Panc1 (cell line): ENCODE measurements around the gene NUDT19. TPM values are rescaled to one million over a fixed set of nuclear protein-coding genes. Genes with fewer than 3 reads are reported as not detected.
"Not testable (repeated sequence)": the region's sequence is repeated elsewhere in the genome, so short reads cannot be mapped to it uniquely, and the experiment has no call there.

Source experiments
- ATAC-seq: fragments of 200-7000 bp; cut with Tn5 transposase; 2 replicates; pipeline ENCODE4 v1.9.1; 2020; ENCODE audit warnings: mild to moderate bottlenecking, moderate library complexity
- BruUV-seq: library from RNA; stranded (reverse); fragments of 400-500 nt; replicated peaks from 2 replicates; lab custom pipeline; 2021; lab: Mats Ljungman, UMichigan
- CTCF ChIA-PET: fragments of 300-600 bp; sonication (Branson Sonifier 250); formaldehyde crosslinking; loops from one replicate; lab custom pipeline; 2022; ENCODE audit warnings: antibody characterized with exemption; lab: Charles Lee
- POLR2A ChIA-PET: fragments of 300-600 bp; sonication (Branson Sonifier 250); formaldehyde crosslinking; loops from one replicate; lab custom pipeline; 2022; ENCODE audit warnings: antibody characterized with exemption; lab: Charles Lee
- DNase-seq: peaks from one replicate; pipeline ENCODE4 v3.0.0-alpha.2; 2010; ENCODE audit warnings: low read depth, low spot score
- H3K27ac ChIP-seq: 2 replicates; pipeline ENCODE4 v1.5.1; 2011; ENCODE audit warnings: mild to moderate bottlenecking, low read length, inconsistent platforms
- H3K27me3 ChIP-seq: fragments of 200-500 bp; sonication (Bioruptor generic); 2 replicates; pipeline ENCODE4 v1.6.0; 2014; ENCODE audit warnings: low read length, inconsistent platforms; ENCODE audit not compliant: control insufficient read depth, insufficient read depth
- H3K36me3 ChIP-seq: fragments of 200-500 bp; sonication (Bioruptor generic); 2 replicates; pipeline ENCODE4 v1.5.1; 2014; ENCODE audit warnings: inconsistent platforms, mild to moderate bottlenecking, low read length, moderate library complexity; ENCODE audit not compliant: control insufficient read depth, insufficient read depth
- H3K4me1 ChIP-seq: 2 replicates; pipeline ENCODE4 v1.5.1; 2011; ENCODE audit warnings: inconsistent platforms, mild to moderate bottlenecking, low read length, moderate library complexity; ENCODE audit not compliant: control insufficient read depth, insufficient read depth
- H3K4me3 ChIP-seq, 2 experiments: 2 replicates each; pipeline ENCODE4 v1.5.1; 2011 to 2012; ENCODE audit warnings: low read depth in 2 of 2, low read length in 2 of 2, mild to moderate bottlenecking in 2 of 2, inconsistent platforms in 1 of 2, moderate library complexity in 1 of 2
- H3K9me3 ChIP-seq: fragments of 200-500 bp; sonication (Bioruptor generic); 2 replicates; pipeline ENCODE4 v1.5.1; 2014; ENCODE audit warnings: low read depth, mild to moderate bottlenecking, inconsistent platforms, low read length, moderate library complexity; ENCODE audit not compliant: control insufficient read depth, insufficient read depth
- POLR2AphosphoS5 ChIP-seq: IDR thresholded peaks from 2 replicates; pipeline ENCODE4 v1.6.1; 2012; ENCODE audit warnings: mild to moderate bottlenecking, low read depth, low read length, moderate library complexity
- SIN3A ChIP-seq: IDR thresholded peaks from 2 replicates; pipeline ENCODE4 v1.6.1; 2012; ENCODE audit warnings: low read depth, mild to moderate bottlenecking, low read length, moderate library complexity, borderline replicate concordance; ENCODE audit not compliant: insufficient read depth
- TCF7L2 ChIP-seq: IDR thresholded peaks from 2 replicates; pipeline ENCODE4 v1.6.1; 2011; ENCODE audit warnings: mild to moderate bottlenecking, low read depth, low read length, inconsistent platforms
- in situ Hi-C: cut with HindIII; loops from 2 replicates; pipeline ENCODE4 v1.10.0; 2016; ENCODE audit warnings: low sequenced_read_pairs, low pct_unique_long_range_greater_than_20kb
- intact Hi-C: fragments of 100-400 bp; cut with micrococcal nuclease; formaldehyde crosslinking; loops from one replicate; pipeline ENCODE4 v1.10.0; 2022; ENCODE audit not compliant: unreplicated experiment
- total RNA-seq: library from RNA; stranded (reverse); gene quantifications from one replicate; pipeline ENCODE4 v1.2.1, GENCODE V29; 2021; ENCODE audit not compliant: unreplicated experiment
- TF ChIP-seq, protein P1 (sequence below), 2 experiments: IDR thresholded peaks; 2 replicates each; pipeline ENCODE4 v1.6.1; 2011 to 2012; ENCODE audit warnings: low read depth in 2 of 2, control low read depth in 1 of 2, low read length in 1 of 2, mild to moderate bottlenecking in 1 of 2, moderate library complexity in 1 of 2; ENCODE audit not compliant: insufficient read depth in 1 of 2
- TF ChIP-seq, protein P2 (sequence below): fragments of 450-650 bp; IDR thresholded peaks from 2 replicates; pipeline ENCODE4 v1.5.1; 2017; ENCODE audit warnings: mild to moderate bottlenecking

The NUDT19 gene
- total RNA-seq, 1 experiment from 2014 or later = 41.4 TPM

DNA sequence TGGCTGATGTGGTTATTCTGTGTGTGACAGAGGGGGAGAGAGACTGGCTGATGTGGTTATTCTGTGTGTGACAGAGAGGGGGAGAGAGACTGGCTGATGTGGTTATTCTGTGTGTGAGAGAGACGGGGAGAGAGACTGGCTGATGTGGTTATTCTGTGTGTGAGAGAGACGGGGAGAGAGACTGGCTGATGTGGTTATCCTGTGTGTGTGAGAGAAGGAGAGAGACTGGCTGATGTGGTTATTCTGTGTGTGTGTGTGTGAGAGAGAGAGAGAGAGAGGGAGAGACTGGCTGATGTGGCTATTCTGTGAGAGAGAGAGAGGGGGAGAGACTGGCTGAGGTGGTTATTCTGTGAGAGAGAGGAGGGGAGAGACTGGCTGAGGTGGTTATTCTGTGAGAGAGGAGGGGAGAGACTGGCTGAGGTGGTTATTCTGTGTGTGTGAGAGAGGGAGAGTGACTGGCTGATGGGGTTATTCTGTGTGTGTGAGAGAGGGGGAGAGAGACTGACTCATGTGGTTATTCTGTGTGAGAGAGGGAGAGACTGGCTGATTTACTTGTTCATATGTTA, 55.1 kb downstream of the NUDT19 start:
- in situ Hi-C loops, POLR2A ChIA-PET, H3K27ac ChIP-seq, H3K9me3 ChIP-seq, H3K27me3 ChIP-seq, CTCF ChIA-PET, intact Hi-C loops, ATAC-seq, H3K36me3 ChIP-seq, H3K4me3 ChIP-seq, DNase-seq, BruUV-seq, H3K4me1 ChIP-seq: not testable (repeated sequence)

DNA sequence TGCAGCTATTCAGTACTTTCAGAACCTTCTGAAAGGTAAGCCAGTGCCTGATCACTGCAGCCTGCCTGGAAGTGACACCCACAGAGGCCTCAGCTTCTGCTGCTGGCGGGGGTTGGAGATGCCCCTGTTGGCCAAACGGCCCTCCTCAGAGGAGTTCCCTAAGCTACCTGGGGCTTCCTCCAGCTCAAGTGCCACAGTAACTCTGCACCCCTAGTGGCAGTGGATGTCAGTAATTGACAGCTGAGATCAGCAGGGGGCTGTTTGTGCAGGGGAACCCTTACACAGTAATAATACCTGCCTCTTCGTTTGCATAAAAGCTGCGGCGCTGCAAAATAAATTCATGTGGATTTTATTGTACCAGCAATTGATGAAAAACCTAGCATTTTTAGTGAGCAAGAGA, 56.9 kb downstream of the NUDT19 start:
- no peak for DNase-seq
- CTCF ChIA-PET = no interaction called here

DNA sequence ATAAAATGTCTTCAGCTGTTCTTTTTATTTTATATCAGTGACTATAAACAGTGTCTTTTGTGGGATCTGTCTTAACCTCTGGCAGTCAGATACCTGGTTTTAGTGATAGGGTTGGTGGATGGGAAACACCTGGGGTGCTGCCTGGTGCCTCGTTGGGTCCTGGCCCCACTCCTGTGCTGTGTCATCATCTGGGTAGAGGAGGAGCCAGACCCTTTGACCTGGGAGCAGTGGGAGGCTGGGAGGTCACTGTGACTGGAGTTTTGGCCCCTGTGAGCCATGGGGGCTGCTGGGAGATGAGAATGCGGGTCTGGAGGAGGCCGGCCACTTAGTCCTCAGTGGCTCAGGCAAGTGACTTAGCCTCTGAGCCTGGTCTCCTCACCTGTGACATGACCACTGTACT, 57.3 kb downstream of the NUDT19 start:
- ATAC-seq = no peak
- CTCF ChIA-PET = no interaction called here

More for the DNA sequence above, 56.9 kb downstream of the NUDT19 start:
- peak; percentile 75 for ATAC-seq
- no peaks in the 10 kb centered on the region for H3K9me3 ChIP-seq
- H3K27ac ChIP-seq = no peak overlapping the region
- BruUV-seq = no TSS peak
- no peak overlapping the region for H3K4me3 ChIP-seq
- intact Hi-C loops = no loop called here
- in situ Hi-C loops = no loop called here
- TF ChIP-seq POLR2AphosphoS5 (no peak), SIN3A (no peak), TCF7L2 (no peak)
- TF ChIP-seq, protein P1, sequence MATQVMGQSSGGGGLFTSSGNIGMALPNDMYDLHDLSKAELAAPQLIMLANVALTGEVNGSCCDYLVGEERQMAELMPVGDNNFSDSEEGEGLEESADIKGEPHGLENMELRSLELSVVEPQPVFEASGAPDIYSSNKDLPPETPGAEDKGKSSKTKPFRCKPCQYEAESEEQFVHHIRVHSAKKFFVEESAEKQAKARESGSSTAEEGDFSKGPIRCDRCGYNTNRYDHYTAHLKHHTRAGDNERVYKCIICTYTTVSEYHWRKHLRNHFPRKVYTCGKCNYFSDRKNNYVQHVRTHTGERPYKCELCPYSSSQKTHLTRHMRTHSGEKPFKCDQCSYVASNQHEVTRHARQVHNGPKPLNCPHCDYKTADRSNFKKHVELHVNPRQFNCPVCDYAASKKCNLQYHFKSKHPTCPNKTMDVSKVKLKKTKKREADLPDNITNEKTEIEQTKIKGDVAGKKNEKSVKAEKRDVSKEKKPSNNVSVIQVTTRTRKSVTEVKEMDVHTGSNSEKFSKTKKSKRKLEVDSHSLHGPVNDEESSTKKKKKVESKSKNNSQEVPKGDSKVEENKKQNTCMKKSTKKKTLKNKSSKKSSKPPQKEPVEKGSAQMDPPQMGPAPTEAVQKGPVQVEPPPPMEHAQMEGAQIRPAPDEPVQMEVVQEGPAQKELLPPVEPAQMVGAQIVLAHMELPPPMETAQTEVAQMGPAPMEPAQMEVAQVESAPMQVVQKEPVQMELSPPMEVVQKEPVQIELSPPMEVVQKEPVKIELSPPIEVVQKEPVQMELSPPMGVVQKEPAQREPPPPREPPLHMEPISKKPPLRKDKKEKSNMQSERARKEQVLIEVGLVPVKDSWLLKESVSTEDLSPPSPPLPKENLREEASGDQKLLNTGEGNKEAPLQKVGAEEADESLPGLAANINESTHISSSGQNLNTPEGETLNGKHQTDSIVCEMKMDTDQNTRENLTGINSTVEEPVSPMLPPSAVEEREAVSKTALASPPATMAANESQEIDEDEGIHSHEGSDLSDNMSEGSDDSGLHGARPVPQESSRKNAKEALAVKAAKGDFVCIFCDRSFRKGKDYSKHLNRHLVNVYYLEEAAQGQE (IDR thresholded peaks at IDR 0.05; ENCODE audit: insufficient read depth in 1 of 2, low read depth in 2 of 2, low read length in 1 of 2) = no peak
- TF ChIP-seq, protein P2, sequence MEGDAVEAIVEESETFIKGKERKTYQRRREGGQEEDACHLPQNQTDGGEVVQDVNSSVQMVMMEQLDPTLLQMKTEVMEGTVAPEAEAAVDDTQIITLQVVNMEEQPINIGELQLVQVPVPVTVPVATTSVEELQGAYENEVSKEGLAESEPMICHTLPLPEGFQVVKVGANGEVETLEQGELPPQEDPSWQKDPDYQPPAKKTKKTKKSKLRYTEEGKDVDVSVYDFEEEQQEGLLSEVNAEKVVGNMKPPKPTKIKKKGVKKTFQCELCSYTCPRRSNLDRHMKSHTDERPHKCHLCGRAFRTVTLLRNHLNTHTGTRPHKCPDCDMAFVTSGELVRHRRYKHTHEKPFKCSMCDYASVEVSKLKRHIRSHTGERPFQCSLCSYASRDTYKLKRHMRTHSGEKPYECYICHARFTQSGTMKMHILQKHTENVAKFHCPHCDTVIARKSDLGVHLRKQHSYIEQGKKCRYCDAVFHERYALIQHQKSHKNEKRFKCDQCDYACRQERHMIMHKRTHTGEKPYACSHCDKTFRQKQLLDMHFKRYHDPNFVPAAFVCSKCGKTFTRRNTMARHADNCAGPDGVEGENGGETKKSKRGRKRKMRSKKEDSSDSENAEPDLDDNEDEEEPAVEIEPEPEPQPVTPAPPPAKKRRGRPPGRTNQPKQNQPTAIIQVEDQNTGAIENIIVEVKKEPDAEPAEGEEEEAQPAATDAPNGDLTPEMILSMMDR = no peak; the same call in 1 of the 2 replicates
- no peaks in the 10 kb centered on the region for H3K36me3 ChIP-seq
- no peaks in the 10 kb centered on the region for H3K4me1 ChIP-seq
- no peaks in the 10 kb centered on the region; the same call in 1 of the 2 replicates for H3K27me3 ChIP-seq
- POLR2A ChIA-PET = interaction anchor here (0.6 kb wide), 1 partner anchor 67 kb away, joined by 6 read pairs; no protein-coding TSS in a partner anchor

More for the DNA sequence above, 57.3 kb downstream of the NUDT19 start:
- POLR2A ChIA-PET = interaction anchor here (0.6 kb wide), 1 partner anchor 68 kb away, joined by 6 read pairs; no protein-coding TSS in a partner anchor
- Histone ChIP-seq H3K9me3 (no peaks in the 10 kb centered on the region), H3K4me1 (no peaks in the 10 kb centered on the region), H3K36me3 (no peaks in the 10 kb centered on the region), H3K27ac (no peak overlapping the region), H3K27me3 (no peaks in the 10 kb centered on the region; the same call in 1 of the 2 replicates), H3K4me3 (no peak overlapping the region)
- intact Hi-C loops (no loop called here), in situ Hi-C loops (no loop called here)
- no peak for TF ChIP-seq SIN3A
- no peak for DNase-seq
- BruUV-seq = no TSS peak
